Astrocyte of the cerebellum (primary cell): ENCODE measurements around the gene KLHL35.
A peak's percentile ranks its signal among the peaks of the same experiment; 100 is the strongest.

Source experiments
- DNase-seq: peaks from one replicate; pipeline ENCODE4 v3.0.0-alpha.2; 2011; ENCODE audit warnings: low read depth
- H3K4me3 ChIP-seq: 2 replicates; pipeline ENCODE4 v1.5.1; 2011; ENCODE audit warnings: mild to moderate bottlenecking, low read depth, low read length, moderate library complexity
- CTCF ChIP-seq: IDR thresholded peaks from 2 replicates; pipeline ENCODE4 v1.5.1; 2012; ENCODE audit warnings: low read length, low read depth, moderate library complexity, mild to moderate bottlenecking; ENCODE audit errors: missing control alignments
- in situ Hi-C: cut with HindIII; loops from 2 replicates; pipeline ENCODE4 v1.10.0; 2017; ENCODE audit warnings: low sequenced_read_pairs

KLHL35 gene

GRCh38 chr11:75403037-75403436, 30.0 kb downstream of the KLHL35 start:
- no peak overlapping the region for H3K4me3 ChIP-seq
- in situ Hi-C loops: no loop called here
- DNase-seq: no peak
- no peak for TF ChIP-seq CTCF

GRCh38 chr11:75402002-75402773, 30.8 kb downstream of the KLHL35 start:
- H3K4me3 ChIP-seq: peak overlapping the region; percentile 87
- in situ Hi-C loops: no loop called here
- DNase-seq: no peak
- TF ChIP-seq CTCF: no peak

GRCh38 chr11:75400146-75400865, 32.7 kb downstream of the KLHL35 start:
- DNase-seq: no peak
- in situ Hi-C loops: no loop called here
- TF ChIP-seq CTCF: no peak
- peak overlapping the region; percentile 87 for H3K4me3 ChIP-seq

- H3K4me3 ChIP-seq: peak within 1 kb of the TSS; percentile 87
- peak; percentile 81 for DNase-seq
- in situ Hi-C loops: no loop called here
- peak; percentile 20 for TF ChIP-seq CTCF
Observed at GRCh38 chr11:75399344-75400145, 33.5 kb downstream of the KLHL35 start, which contains the start of gene RPS3. RPS3 (plus strand) TSS chr11:75399518; CDS start chr11:75399548, 30 bp downstream.

- no peak for DNase-seq
- in situ Hi-C loops: no loop called here
- TF ChIP-seq CTCF: no peak
- H3K4me3 ChIP-seq: no peak overlapping the region
Observed at GRCh38 chr11:75398906-75399305, 34.1 kb downstream of the KLHL35 start.

- H3K4me3 ChIP-seq: no peak overlapping the region
- in situ Hi-C loops: no loop called here
- no peak for DNase-seq
- no peak for TF ChIP-seq CTCF
Observed at GRCh38 chr11:75394085-75394840, 38.7 kb downstream of the KLHL35 start.
